Measurements from ENCODE around the gene P3R3URF.

Gene P3R3URF

GRCh38 chr1:46130606-46131005 is 45.7 kb downstream of the P3R3URF start:
- DNase-seq, result no peak

- DNase-seq, result peak; percentile 19
These were observed 46.2 kb downstream of the P3R3URF start for GRCh38 chr1:46130121-46130520.

GRCh38 chr1:46128344-46128743 is 47.9 kb downstream of the P3R3URF start:
- peak; percentile 18 for DNase-seq

Measured in NCI-H69 (cell line).